Cardiac fibroblast (primary cell): Measurements from ENCODE around the gene CHRNA5.

ENCODE experiments used
- DNase-seq, 2 donors: peaks; one replicate each; pipeline versions ENCODE4 v3.0.0 to v3.0.0-alpha.2; 2010; ENCODE audit warnings: low read depth in 2 of 2
- H3K4me3 ChIP-seq, 2 donors: replicated peaks in 1 of 2; 1 replicate in 1 of 2; 2 replicates in 1 of 2; pipeline ENCODE4 v1.5.1; 2011; ENCODE audit warnings: low read depth in 2 of 2, low read length in 2 of 2, mild to moderate bottlenecking in 2 of 2, moderate library complexity in 1 of 2
- CTCF ChIP-seq: IDR thresholded peaks from one replicate; pipeline ENCODE4 v1.5.1; 2011; ENCODE audit warnings: low read depth, mild to moderate bottlenecking, low read length, inconsistent platforms

The CHRNA5 gene

GRCh38 chr15:78637776-78638435 lies 72.6 kb downstream of the CHRNA5 start:
- no peak for DNase-seq

GRCh38 chr15:78638658-78639314 lies 73.5 kb downstream of the CHRNA5 start:
- H3K4me3 ChIP-seq = no peak overlapping the region
- peak; percentile 67 for TF ChIP-seq CTCF
- peak; percentile 54 to 56 for DNase-seq

More at GRCh38 chr15:78637776-78638435, 72.6 kb downstream of the CHRNA5 start:
- H3K4me3 ChIP-seq = no peak overlapping the region
- no peak for TF ChIP-seq CTCF

GRCh38 chr15:78640527-78641101 lies 75.3 kb downstream of the CHRNA5 start:
- no peak for TF ChIP-seq CTCF

GRCh38 chr15:78641102-78641748 lies 75.9 kb downstream of the CHRNA5 start, which contains the start of gene CHRNB4:
CHRNB4 (minus strand) TSS chr15:78641210; CDS start chr15:78641133, 77 bp downstream.
- H3K4me3 ChIP-seq = peak within 1 kb of the TSS; percentile 34 to 46
- TF ChIP-seq CTCF = no peak
- DNase-seq = peak; percentile 3 to 28

More at GRCh38 chr15:78640527-78641101, 75.3 kb downstream of the CHRNA5 start:
- peak overlapping the region; percentile 34 to 46 for H3K4me3 ChIP-seq
- no peak for DNase-seq

GRCh38 chr15:78641749-78642275 lies 76.5 kb downstream of the CHRNA5 start:
- no peak for TF ChIP-seq CTCF
- H3K4me3 ChIP-seq = no peak overlapping the region
- DNase-seq = no peak

GRCh38 chr15:78642331-78642730 lies 77.0 kb downstream of the CHRNA5 start:
- no peak for DNase-seq
- no peak for TF ChIP-seq CTCF
- H3K4me3 ChIP-seq = no peak overlapping the region
